Measurements from ENCODE around the gene ACVR2A. TPM values are rescaled to one million over a fixed set of nuclear protein-coding genes. Genes with fewer than 3 reads are reported as not detected.

ACVR2A gene
- total RNA-seq, 1 experiment from 2014 or later: 8.2 TPM

GRCh38 chr2:147884830-147885229, 40.0 kb downstream of the ACVR2A start:
- BruUV-seq (replicated peaks): no TSS peak
- CTCF ChIA-PET: no interaction called here
- no peak for ATAC-seq

GRCh38 chr2:147886136-147886535, 41.3 kb downstream of the ACVR2A start:
- Histone ChIP-seq H3K36me3 (ENCODE audit: control insufficient read depth, insufficient read depth, low read length) (no peaks in the 10 kb centered on the region), H3K9me3 (ENCODE audit: control insufficient read depth, insufficient read depth, low read depth, low read length) (no peaks in the 10 kb centered on the region), H3K27ac (ENCODE audit: low read length) (no peak overlapping the region), H3K27me3 (ENCODE audit: control insufficient read depth, insufficient read depth, low read length) (no peaks in the 10 kb centered on the region), H3K4me3 (ENCODE audit: low read depth in 2 of 2, low read length in 2 of 2) (no peak overlapping the region), H3K4me1 (ENCODE audit: control insufficient read depth, insufficient read depth, low read length) (no peaks in the 10 kb centered on the region)
- POLR2A ChIA-PET: no interaction called here
- TF ChIP-seq TCF7L2 (IDR thresholded peaks at IDR 0.05; ENCODE audit: low read depth, low read length) (no peak), REST (IDR thresholded peaks at IDR 0.05; ENCODE audit: insufficient read depth in 1 of 2, low read depth in 2 of 2, low read length in 1 of 2) (no peak), CTCF (IDR thresholded peaks at IDR 0.05) (no peak), SIN3A (IDR thresholded peaks at IDR 0.05; ENCODE audit: borderline replicate concordance, insufficient read depth, low read depth, low read length) (no peak), POLR2AphosphoS5 (IDR thresholded peaks at IDR 0.05; ENCODE audit: low read depth, low read length) (no peak)
- ATAC-seq: no peak
- CTCF ChIA-PET: no interaction called here
- in situ Hi-C loops (cut with HindIII; ENCODE audit: low pct_unique_long_range_greater_than_20kb, low sequenced_read_pairs): no loop called here
- no TSS peak for BruUV-seq (replicated peaks)
- intact Hi-C loops (cut with micrococcal nuclease; ENCODE audit: unreplicated experiment): no loop called here
- no peak for DNase-seq (ENCODE audit: low read depth, low spot score)

More at GRCh38 chr2:147884830-147885229, 40.0 kb downstream of the ACVR2A start:
- POLR2A ChIA-PET: no interaction called here
- Histone ChIP-seq H3K4me1 (ENCODE audit: control insufficient read depth, insufficient read depth, low read length) (no peaks in the 10 kb centered on the region), H3K27ac (ENCODE audit: low read length) (no peak overlapping the region), H3K4me3 (ENCODE audit: low read depth in 2 of 2, low read length in 2 of 2) (no peak overlapping the region), H3K9me3 (ENCODE audit: control insufficient read depth, insufficient read depth, low read depth, low read length) (no peaks in the 10 kb centered on the region), H3K36me3 (ENCODE audit: control insufficient read depth, insufficient read depth, low read length) (no peaks in the 10 kb centered on the region), H3K27me3 (ENCODE audit: control insufficient read depth, insufficient read depth, low read length) (no peaks in the 10 kb centered on the region)
- no peak for DNase-seq (ENCODE audit: low read depth, low spot score)
- intact Hi-C loops (cut with micrococcal nuclease; ENCODE audit: unreplicated experiment): no loop called here
- TF ChIP-seq TCF7L2 (IDR thresholded peaks at IDR 0.05; ENCODE audit: low read depth, low read length) (no peak), CTCF (IDR thresholded peaks at IDR 0.05) (no peak), REST (IDR thresholded peaks at IDR 0.05; ENCODE audit: insufficient read depth in 1 of 2, low read depth in 2 of 2, low read length in 1 of 2) (no peak), SIN3A (IDR thresholded peaks at IDR 0.05; ENCODE audit: borderline replicate concordance, insufficient read depth, low read depth, low read length) (no peak)
- in situ Hi-C loops (cut with HindIII; ENCODE audit: low pct_unique_long_range_greater_than_20kb, low sequenced_read_pairs): no loop called here
